Immature natural killer cell (primary cell): ENCODE results near the gene HASPIN. TPM values are rescaled to one million over a fixed set of nuclear protein-coding genes. Genes with fewer than 3 reads are reported as not detected.

Source experiments
- DNase-seq, 3 donors: peaks; one replicate each; pipeline ENCODE4 v3.0.0; 2022; ENCODE audit warnings: mixed read lengths in 1 of 3
- H3K27ac Mint-ChIP-seq, 6 donors: one replicate each; pipeline ENCODE4 v1.8.0; 2020; ENCODE audit warnings: mixed read lengths in 6 of 6, mild to moderate bottlenecking in 5 of 6, inconsistent platforms in 4 of 6, moderate library complexity in 3 of 6
- H3K27me3 Mint-ChIP-seq, 3 donors: one replicate each; pipeline ENCODE4 v1.8.0; 2020 to 2021; ENCODE audit warnings: low read depth in 3 of 3, mild to moderate bottlenecking in 3 of 3, mixed read lengths in 3 of 3, moderate library complexity in 3 of 3, inconsistent platforms in 1 of 3
- H3K36me3 Mint-ChIP-seq, 3 donors: one replicate each; pipeline ENCODE4 v1.8.0; 2020; ENCODE audit warnings: mixed read lengths in 3 of 3, inconsistent platforms in 2 of 3, mild to moderate bottlenecking in 2 of 3
- H3K4me1 Mint-ChIP-seq, 2 donors: one replicate each; pipeline ENCODE4 v1.8.0; 2020; ENCODE audit warnings: inconsistent platforms in 2 of 2, mild to moderate bottlenecking in 2 of 2, mixed read lengths in 2 of 2, moderate library complexity in 1 of 2
- H3K4me3 Mint-ChIP-seq, 5 donors: one replicate each; pipeline ENCODE4 v1.8.0; 2020; ENCODE audit warnings: mild to moderate bottlenecking in 5 of 5, mixed read lengths in 5 of 5, inconsistent platforms in 3 of 5, moderate library complexity in 3 of 5
- H3K9me3 Mint-ChIP-seq, 6 donors: one replicate each; pipeline ENCODE4 v1.8.0; 2020; ENCODE audit warnings: mild to moderate bottlenecking in 6 of 6, mixed read lengths in 6 of 6, inconsistent platforms in 4 of 6, moderate library complexity in 3 of 6
- polyA plus RNA-seq, 3 donors: library from polyadenylated mRNA; unstranded; fragments of 300-500 nt; fragmentation: Illumina TruSeq; gene quantifications; one replicate each; pipeline ENCODE4 v1.2.3, GENCODE V29; 2021

Gene HASPIN
- under 1 TPM in 2 of 3 donors, not detected in 1; 0.20 to 0.47 TPM for polyA plus RNA-seq

- DNase-seq = peak; percentile 90 to 92 (median 92)
- Mint-ChIP-seq H3K9me3 (no peaks in the 10 kb centered on the region), H3K27ac (peak within 1 kb of the TSS; percentile 76 to 93 (median 86)), H3K4me1 (peaks cover 28 to 30% of the 10 kb centered on the region in 2 donors), H3K4me3 (peak within 1 kb of the TSS; percentile 93 to 95 (median 93)), H3K27me3 (peaks cover 1 to 11% (median 4%) of the 10 kb centered on the region in 3 donors), H3K36me3 (peaks cover 0 to 5% (median 4%) of the 10 kb centered on the region in 3 donors)
Observed at GRCh38 chr17:3723556-3724377, at the start of gene HASPIN. HASPIN (plus strand) TSS chr17:3723903; CDS start chr17:3723936, 33 bp downstream.

- no peaks in the 10 kb centered on the region for H3K9me3 Mint-ChIP-seq
- peaks cover 2 to 3% (median 3%) of the 10 kb centered on the region in 3 donors for H3K27me3 Mint-ChIP-seq
- DNase-seq = no peak
- no peak overlapping the region for H3K27ac Mint-ChIP-seq
- H3K36me3 Mint-ChIP-seq = peaks cover 0 to 3% (median 0%) of the 10 kb centered on the region in 3 donors
- H3K4me1 Mint-ChIP-seq = peaks cover 0 to 5% of the 10 kb centered on the region in 2 donors
- no peak overlapping the region for H3K4me3 Mint-ChIP-seq
Observed at GRCh38 chr17:3675886-3676285, 47.8 kb upstream of the HASPIN start.

GRCh38 chr17:3678095-3678820 is 45.4 kb upstream of the HASPIN start:
- Mint-ChIP-seq H3K27me3 (peaks cover 2 to 6% (median 3%) of the 10 kb centered on the region in 3 donors), H3K36me3 (no peaks in the 10 kb centered on the region), H3K4me3 (no peak overlapping the region), H3K9me3 (no peaks in the 10 kb centered on the region), H3K27ac (no peak overlapping the region), H3K4me1 (peaks cover 7 to 13% of the 10 kb centered on the region in 2 donors)
- DNase-seq = no peak

GRCh38 chr17:3678821-3679530 is 44.7 kb upstream of the HASPIN start:
- no peak overlapping the region for H3K27ac Mint-ChIP-seq
- no peaks in the 10 kb centered on the region for H3K9me3 Mint-ChIP-seq
- no peak overlapping the region for H3K4me3 Mint-ChIP-seq
- peaks cover 9 to 16% of the 10 kb centered on the region in 2 donors for H3K4me1 Mint-ChIP-seq
- no peak for DNase-seq
- H3K36me3 Mint-ChIP-seq = no peaks in the 10 kb centered on the region
- H3K27me3 Mint-ChIP-seq = peaks cover 2 to 6% (median 3%) of the 10 kb centered on the region in 3 donors

GRCh38 chr17:3679531-3680126 is 44.1 kb upstream of the HASPIN start:
- Mint-ChIP-seq H3K9me3 (no peaks in the 10 kb centered on the region), H3K4me1 (peaks cover 9 to 16% of the 10 kb centered on the region in 2 donors), H3K27me3 (peaks cover 2 to 5% (median 3%) of the 10 kb centered on the region in 3 donors), H3K4me3 (no peak overlapping the region), H3K27ac (no peak overlapping the region), H3K36me3 (no peaks in the 10 kb centered on the region)
- DNase-seq = no peak

- H3K4me3 Mint-ChIP-seq = no peak overlapping the region
- peaks cover 0 to 3% (median 3%) of the 10 kb centered on the region in 3 donors for H3K27me3 Mint-ChIP-seq
- no peaks in the 10 kb centered on the region for H3K36me3 Mint-ChIP-seq
- no peak for DNase-seq
- peaks cover 9 to 16% of the 10 kb centered on the region in 2 donors for H3K4me1 Mint-ChIP-seq
- no peak overlapping the region for H3K27ac Mint-ChIP-seq
- H3K9me3 Mint-ChIP-seq = no peaks in the 10 kb centered on the region
Observed at GRCh38 chr17:3681057-3681456, 42.6 kb upstream of the HASPIN start.

GRCh38 chr17:3681565-3681964 is 42.1 kb upstream of the HASPIN start:
- Mint-ChIP-seq H3K27ac (no peak overlapping the region), H3K9me3 (no peaks in the 10 kb centered on the region), H3K27me3 (peaks cover 0 to 3% (median 3%) of the 10 kb centered on the region in 3 donors), H3K36me3 (no peaks in the 10 kb centered on the region), H3K4me1 (peaks cover 9 to 16% of the 10 kb centered on the region in 2 donors), H3K4me3 (no peak overlapping the region)
- no peak for DNase-seq

GRCh38 chr17:3682033-3682432 is 41.7 kb upstream of the HASPIN start:
- Mint-ChIP-seq H3K9me3 (no peaks in the 10 kb centered on the region), H3K36me3 (no peaks in the 10 kb centered on the region), H3K4me1 (peaks cover 9 to 16% of the 10 kb centered on the region in 2 donors), H3K4me3 (no peak overlapping the region), H3K27ac (no peak overlapping the region), H3K27me3 (peaks cover 0 to 3% (median 3%) of the 10 kb centered on the region in 3 donors)
- no peak for DNase-seq

- Mint-ChIP-seq H3K27me3 (peaks cover 0 to 3% (median 0%) of the 10 kb centered on the region in 3 donors), H3K4me3 (peak overlapping the region in 1 of 5 donors; percentile 30), H3K27ac (peak overlapping the region in 3 of 6 donors; percentile 28 to 75 (median 62)), H3K9me3 (no peaks in the 10 kb centered on the region), H3K36me3 (no peaks in the 10 kb centered on the region), H3K4me1 (peaks cover 9 to 16% of the 10 kb centered on the region in 2 donors)
- peak; percentile 62 to 64 (median 63) for DNase-seq
Observed at GRCh38 chr17:3683054-3683511, 40.6 kb upstream of the HASPIN start.

- Mint-ChIP-seq H3K4me1 (peaks cover 9 to 16% of the 10 kb centered on the region in 2 donors), H3K9me3 (no peaks in the 10 kb centered on the region), H3K27ac (no peak overlapping the region), H3K4me3 (no peak overlapping the region), H3K36me3 (peaks cover 0 to 4% (median 4%) of the 10 kb centered on the region in 3 donors), H3K27me3 (peaks cover 0 to 5% (median 0%) of the 10 kb centered on the region in 3 donors)
- DNase-seq = no peak
Observed at GRCh38 chr17:3685174-3685573, 38.5 kb upstream of the HASPIN start.

- Mint-ChIP-seq H3K27ac (no peak overlapping the region), H3K27me3 (peaks cover 0 to 3% (median 1%) of the 10 kb centered on the region in 3 donors), H3K9me3 (no peaks in the 10 kb centered on the region), H3K36me3 (peaks cover 4% of the 10 kb centered on the region in 3 donors), H3K4me1 (peaks cover 4 to 13% of the 10 kb centered on the region in 2 donors), H3K4me3 (no peak overlapping the region)
- no peak for DNase-seq
Observed at GRCh38 chr17:3688027-3688553, 35.6 kb upstream of the HASPIN start.

GRCh38 chr17:3688852-3689261 is 34.8 kb upstream of the HASPIN start:
- H3K4me1 Mint-ChIP-seq = peaks cover 7 to 16% of the 10 kb centered on the region in 2 donors
- no peak overlapping the region for H3K27ac Mint-ChIP-seq
- no peaks in the 10 kb centered on the region for H3K9me3 Mint-ChIP-seq
- no peak for DNase-seq
- H3K27me3 Mint-ChIP-seq = peaks cover 2 to 6% (median 3%) of the 10 kb centered on the region in 3 donors
- no peak overlapping the region for H3K4me3 Mint-ChIP-seq
- peaks cover 4% of the 10 kb centered on the region in 3 donors for H3K36me3 Mint-ChIP-seq
